A673 (cell line): ENCODE data around the gene HAT1. TPM values are rescaled to one million over a fixed set of nuclear protein-coding genes. Genes with fewer than 3 reads are reported as not detected.

ENCODE experiments used
- Bru-seq: library from RNA; stranded (reverse); fragments of 400-500 nt; gene quantifications from one replicate; lab custom pipeline; 2021; lab: Mats Ljungman, UMichigan
- BruChase-seq, 2 experiments: library from RNA; stranded (reverse); fragments of 400-500 nt; gene quantifications; one replicate each; lab custom pipeline; 2021; lab: Mats Ljungman, UMichigan
- BruUV-seq: library from RNA; stranded (reverse); fragments of 400-500 nt; replicated peaks from 2 replicates; lab custom pipeline; 2021; lab: Mats Ljungman, UMichigan
- CTCF ChIA-PET: fragments of 300-600 bp; sonication (Branson Sonifier 250); formaldehyde crosslinking; loops from one replicate; lab custom pipeline; 2022; ENCODE audit warnings: antibody characterized with exemption; lab: Charles Lee
- POLR2A ChIA-PET: fragments of 300-600 bp; sonication (Branson Sonifier 250); formaldehyde crosslinking; loops from one replicate; lab custom pipeline; 2022; ENCODE audit warnings: antibody characterized with exemption; ENCODE audit not compliant: low non-redundant PET; lab: Charles Lee
- DNase-seq: peaks from one replicate; pipeline ENCODE4 v3.0.0-alpha.2; 2015; ENCODE audit warnings: low spot score
- H3K27ac ChIP-seq: fragments of 200-600 bp; sonication (generic); 2 replicates; pipeline ENCODE4 v1.5.1; 2016; ENCODE audit warnings: mixed run types, low read depth, mild to moderate bottlenecking, mixed read lengths, antibody characterized with exemption, low read length; ENCODE audit not compliant: poor library complexity, severe bottlenecking
- H3K27me3 ChIP-seq: fragments of 200-600 bp; sonication (generic); replicated peaks from 2 replicates; pipeline ENCODE4 v1.6.1; 2017; ENCODE audit warnings: mixed run types, low read depth, mild to moderate bottlenecking, mixed read lengths, antibody characterized with exemption, low read length; ENCODE audit not compliant: insufficient read depth, poor library complexity
- H3K36me3 ChIP-seq: fragments of 200-600 bp; sonication (generic); 2 replicates; pipeline ENCODE4 v1.6.1; 2016; ENCODE audit warnings: mixed run types, mild to moderate bottlenecking, mixed read lengths, antibody characterized with exemption, low read length; ENCODE audit not compliant: insufficient read depth, poor library complexity, severe bottlenecking
- H3K4me1 ChIP-seq: fragments of 200-600 bp; sonication (generic); 2 replicates; pipeline ENCODE4 v1.6.1; 2017; ENCODE audit warnings: mixed run types, mild to moderate bottlenecking, mixed read lengths, antibody characterized with exemption, low read length; ENCODE audit not compliant: insufficient read depth, poor library complexity, severe bottlenecking
- H3K4me3 ChIP-seq: fragments of 200-600 bp; sonication (generic); 2 replicates; pipeline ENCODE4 v1.5.1; 2016; ENCODE audit warnings: low read depth, mixed run types, mild to moderate bottlenecking, mixed read lengths, low read length; ENCODE audit not compliant: poor library complexity, severe bottlenecking
- H3K9me3 ChIP-seq: fragments of 200-600 bp; sonication (generic); 2 replicates; pipeline ENCODE4 v1.6.1; 2016; ENCODE audit warnings: mixed run types, low read depth, mild to moderate bottlenecking, mixed read lengths, antibody characterized with exemption, low read length; ENCODE audit not compliant: poor library complexity, severe bottlenecking
- EZH2 ChIP-seq: fragments of 200-600 bp; sonication (generic); IDR thresholded peaks from 2 replicates; pipeline ENCODE4 v1.6.1; 2017; ENCODE audit warnings: borderline replicate concordance, low read depth, mild to moderate bottlenecking, mixed read lengths, antibody characterized with exemption, low read length; ENCODE audit not compliant: poor library complexity, severe bottlenecking
- intact Hi-C: fragments of 100-400 bp; cut with micrococcal nuclease; formaldehyde crosslinking; loops from one replicate; pipeline ENCODE4 v1.10.0; 2022; ENCODE audit not compliant: unreplicated experiment
- long read RNA-seq: library from polyadenylated mRNA; stranded (forward); transcript quantifications from one replicate; pipeline ENCODE4 v2.0.0, GENCODE V29; 2022
- total RNA-seq: library from RNA; stranded (reverse); gene quantifications from 2 replicates; pipeline ENCODE4 v1.2.3, GENCODE V29; 2021
- TF ChIP-seq, protein P1 (sequence below): fragments of 300-800, 200-600 bp; sonication (generic); conservative IDR thresholded peaks from 2 replicates; pipeline ENCODE4 v1.5.1; 2017; ENCODE audit warnings: low read depth, mild to moderate bottlenecking, antibody characterized with exemption, low read length, moderate library complexity, mixed read lengths

HAT1 gene, protein sequence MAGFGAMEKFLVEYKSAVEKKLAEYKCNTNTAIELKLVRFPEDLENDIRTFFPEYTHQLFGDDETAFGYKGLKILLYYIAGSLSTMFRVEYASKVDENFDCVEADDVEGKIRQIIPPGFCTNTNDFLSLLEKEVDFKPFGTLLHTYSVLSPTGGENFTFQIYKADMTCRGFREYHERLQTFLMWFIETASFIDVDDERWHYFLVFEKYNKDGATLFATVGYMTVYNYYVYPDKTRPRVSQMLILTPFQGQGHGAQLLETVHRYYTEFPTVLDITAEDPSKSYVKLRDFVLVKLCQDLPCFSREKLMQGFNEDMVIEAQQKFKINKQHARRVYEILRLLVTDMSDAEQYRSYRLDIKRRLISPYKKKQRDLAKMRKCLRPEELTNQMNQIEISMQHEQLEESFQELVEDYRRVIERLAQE
- total RNA-seq (109 and 115 TPM in 2 replicates), Bru-seq, nascent RNA (percentile 90 among the genes with signal in this experiment), BruChase-seq, experiment 1, labeled RNA remaining after a 2-hour chase (percentile 83 among the genes with signal in this experiment), BruChase-seq, experiment 2, labeled RNA remaining after a 6-hour chase (percentile 87 among the genes with signal in this experiment)
- long read RNA-seq, transcript HAT1-203 (10 exons, 1,567 nt) = minor isoform, 18 of 330 reads
- long read RNA-seq, transcript HAT1-201 (11 exons, 1,626 nt) = major isoform, 268 of 330 reads
- long read RNA-seq, partial matches to known transcripts = 19 of 330 reads
- long read RNA-seq, other reads (novel, unspliced or antisense) = 25 of 330 reads

DNA sequence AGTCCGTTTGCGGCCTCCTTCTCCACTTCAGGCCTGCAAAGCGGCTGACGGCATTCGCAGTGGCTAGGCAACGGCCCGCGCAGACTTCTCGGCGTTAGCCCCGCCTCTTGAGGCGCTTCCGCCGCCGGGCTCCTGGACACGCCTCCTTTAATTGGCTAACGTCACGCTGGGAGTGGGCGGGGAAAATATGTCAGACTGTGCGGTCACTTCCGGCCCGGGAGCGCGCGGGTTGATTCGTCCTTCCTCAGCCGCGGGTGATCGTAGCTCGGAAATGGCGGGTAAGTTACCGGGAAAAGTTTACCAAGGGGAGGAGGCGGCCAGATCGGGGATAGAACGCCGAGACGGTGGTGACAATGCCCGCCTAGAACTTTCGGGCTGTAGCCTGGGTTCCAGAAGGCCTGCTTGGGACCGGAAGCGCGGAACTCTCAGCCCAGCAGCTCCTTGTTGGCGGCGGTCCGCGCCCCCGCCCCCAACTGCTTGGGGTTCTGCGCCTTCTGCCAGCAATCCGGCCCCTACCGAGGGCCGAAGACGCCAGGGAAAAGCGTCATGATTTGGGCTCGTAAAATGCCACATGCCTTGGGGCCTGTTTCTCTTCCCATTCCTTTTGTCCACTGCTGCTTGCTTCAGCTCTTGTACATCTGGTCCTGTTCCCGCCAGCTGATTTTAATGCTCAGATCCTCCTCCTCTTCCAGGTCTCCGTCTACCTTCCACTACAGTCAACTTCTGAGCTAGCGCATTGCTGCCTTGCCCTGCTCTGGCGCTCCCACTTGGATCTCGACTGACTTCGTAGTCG lies at the start of gene HAT1:
Gene HAT1, plus strand, starts transcription at position 232 of the 793 bp plus-strand sequence. Its CDS starts 40 bp downstream, at position 272.
- peaks cover 11% of the 10 kb centered on the region for H3K4me1 ChIP-seq
- peak within 1 kb of the TSS; percentile 98 for H3K27ac ChIP-seq
- intact Hi-C loops = loop anchor here (5.0 kb wide), 1 partner anchor 180 kb away; the partner anchor contains the start of gene DLX2
- H3K27me3 ChIP-seq = no peaks in the 10 kb centered on the region
- H3K9me3 ChIP-seq = no peaks in the 10 kb centered on the region
- CTCF ChIA-PET = interaction anchor here (0.5 kb wide), 1 partner anchor 216 kb away, joined by 5 read pairs; no protein-coding TSS in a partner anchor
- TSS peak; percentile 61 for BruUV-seq
- POLR2A ChIA-PET = interaction anchor here (0.6 kb wide), 1 partner anchor 39 kb away, joined by 8 read pairs; no protein-coding TSS in a partner anchor
- H3K36me3 ChIP-seq = peaks cover 22% of the 10 kb centered on the region
- TF ChIP-seq EZH2 = no peak
- peak within 1 kb of the TSS; percentile 90 for H3K4me3 ChIP-seq
- peak; percentile 98 for DNase-seq

DNA sequence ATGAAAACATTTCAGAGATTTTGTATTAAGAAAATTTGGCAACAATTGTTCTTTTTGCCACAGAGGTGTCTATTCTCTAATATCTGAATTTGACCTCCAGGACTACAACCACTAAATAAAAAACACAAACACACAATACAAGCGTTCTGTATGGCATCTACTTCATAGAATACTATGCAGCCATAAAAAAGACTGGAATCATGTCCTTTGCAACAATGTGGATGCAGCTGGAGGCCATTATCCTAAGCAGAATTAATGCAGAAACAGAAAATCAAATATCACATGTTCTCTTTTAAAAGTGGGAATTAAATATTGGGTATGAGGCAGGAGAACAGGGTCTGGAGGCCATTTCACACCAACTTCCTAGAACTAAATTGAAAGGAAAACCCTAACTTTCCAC lies 47.7 kb upstream of the HAT1 start:
- CTCF ChIA-PET = no interaction called here
- Histone ChIP-seq H3K36me3 (no peaks in the 10 kb centered on the region), H3K27ac (no peak overlapping the region), H3K4me1 (no peaks in the 10 kb centered on the region), H3K4me3 (no peak overlapping the region), H3K9me3 (no peaks in the 10 kb centered on the region), H3K27me3 (no peaks in the 10 kb centered on the region)
- intact Hi-C loops = no loop called here
- no peak for DNase-seq
- TF ChIP-seq EZH2 = no peak
- TF ChIP-seq, protein P1, sequence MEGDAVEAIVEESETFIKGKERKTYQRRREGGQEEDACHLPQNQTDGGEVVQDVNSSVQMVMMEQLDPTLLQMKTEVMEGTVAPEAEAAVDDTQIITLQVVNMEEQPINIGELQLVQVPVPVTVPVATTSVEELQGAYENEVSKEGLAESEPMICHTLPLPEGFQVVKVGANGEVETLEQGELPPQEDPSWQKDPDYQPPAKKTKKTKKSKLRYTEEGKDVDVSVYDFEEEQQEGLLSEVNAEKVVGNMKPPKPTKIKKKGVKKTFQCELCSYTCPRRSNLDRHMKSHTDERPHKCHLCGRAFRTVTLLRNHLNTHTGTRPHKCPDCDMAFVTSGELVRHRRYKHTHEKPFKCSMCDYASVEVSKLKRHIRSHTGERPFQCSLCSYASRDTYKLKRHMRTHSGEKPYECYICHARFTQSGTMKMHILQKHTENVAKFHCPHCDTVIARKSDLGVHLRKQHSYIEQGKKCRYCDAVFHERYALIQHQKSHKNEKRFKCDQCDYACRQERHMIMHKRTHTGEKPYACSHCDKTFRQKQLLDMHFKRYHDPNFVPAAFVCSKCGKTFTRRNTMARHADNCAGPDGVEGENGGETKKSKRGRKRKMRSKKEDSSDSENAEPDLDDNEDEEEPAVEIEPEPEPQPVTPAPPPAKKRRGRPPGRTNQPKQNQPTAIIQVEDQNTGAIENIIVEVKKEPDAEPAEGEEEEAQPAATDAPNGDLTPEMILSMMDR = no peak
- POLR2A ChIA-PET = no interaction called here
- BruUV-seq = no TSS peak

DNA sequence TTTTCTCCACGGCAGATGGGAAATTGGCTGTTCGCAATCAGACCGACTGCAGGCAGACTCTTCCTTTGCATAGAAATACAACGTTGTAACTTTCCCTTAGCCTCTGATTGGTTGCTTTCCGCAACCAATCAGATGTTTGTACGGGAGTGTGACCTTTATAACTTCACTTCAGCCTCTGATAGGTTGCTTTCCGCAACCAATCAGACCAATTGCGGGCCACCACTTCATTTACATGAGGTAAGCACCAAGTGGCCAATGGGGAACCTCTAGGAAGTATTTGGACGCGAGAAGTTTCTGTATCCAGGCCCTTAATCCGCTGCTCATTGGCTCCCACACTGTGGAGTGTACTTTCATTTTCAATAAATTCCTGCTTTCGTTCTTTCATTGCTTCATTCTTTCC lies 47.3 kb upstream of the HAT1 start:
- H3K9me3 ChIP-seq = no peaks in the 10 kb centered on the region
- TF ChIP-seq, protein P1 = no peak
- TF ChIP-seq EZH2 = no peak
- no peaks in the 10 kb centered on the region for H3K36me3 ChIP-seq
- no peak overlapping the region for H3K4me3 ChIP-seq
- DNase-seq = no peak
- ChIA-PET CTCF (no interaction called here), POLR2A (no interaction called here)
- H3K4me1 ChIP-seq = no peaks in the 10 kb centered on the region
- BruUV-seq = no TSS peak
- H3K27ac ChIP-seq = no peak overlapping the region
- H3K27me3 ChIP-seq = no peaks in the 10 kb centered on the region
- intact Hi-C loops = no loop called here
